Medulla oblongata (tissue), 1 donor: ENCODE measurements around the gene DCLK1.
A peak's percentile ranks its signal among the peaks of the same experiment; 100 is the strongest.

Experiments used
- DNase-seq: peaks from one replicate; pipeline ENCODE4 v3.0.0-alpha.2; 2015; ENCODE audit errors: extremely low spot score

DCLK1 gene

DNA sequence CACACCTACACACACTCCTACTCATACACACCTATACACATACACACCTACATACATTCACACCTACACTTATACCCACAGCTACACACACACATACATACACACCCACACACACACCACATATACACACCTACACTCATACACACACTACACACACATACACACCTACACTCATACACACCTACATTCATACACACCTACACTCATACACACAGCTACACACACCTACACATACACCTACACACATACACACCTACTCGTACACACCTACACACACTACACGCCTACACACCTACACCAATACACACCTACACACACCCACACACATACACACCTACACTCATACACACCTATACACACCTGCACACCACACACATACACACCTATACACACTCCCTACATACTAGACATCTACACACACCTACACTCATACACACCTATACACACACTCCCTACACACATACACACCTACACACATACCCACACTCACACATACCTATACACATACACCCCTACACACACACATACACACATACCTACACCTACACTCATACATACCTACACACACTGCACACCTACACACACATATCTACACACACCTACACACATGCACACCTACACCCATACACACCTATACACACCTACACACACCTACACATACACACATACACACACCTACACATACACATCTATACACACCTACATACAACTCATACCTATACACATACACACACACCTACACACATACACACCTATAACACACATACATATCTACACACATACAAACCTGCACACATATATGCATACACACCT is 369.5 kb downstream of the DCLK1 start:
- DNase-seq: no peak

DNA sequence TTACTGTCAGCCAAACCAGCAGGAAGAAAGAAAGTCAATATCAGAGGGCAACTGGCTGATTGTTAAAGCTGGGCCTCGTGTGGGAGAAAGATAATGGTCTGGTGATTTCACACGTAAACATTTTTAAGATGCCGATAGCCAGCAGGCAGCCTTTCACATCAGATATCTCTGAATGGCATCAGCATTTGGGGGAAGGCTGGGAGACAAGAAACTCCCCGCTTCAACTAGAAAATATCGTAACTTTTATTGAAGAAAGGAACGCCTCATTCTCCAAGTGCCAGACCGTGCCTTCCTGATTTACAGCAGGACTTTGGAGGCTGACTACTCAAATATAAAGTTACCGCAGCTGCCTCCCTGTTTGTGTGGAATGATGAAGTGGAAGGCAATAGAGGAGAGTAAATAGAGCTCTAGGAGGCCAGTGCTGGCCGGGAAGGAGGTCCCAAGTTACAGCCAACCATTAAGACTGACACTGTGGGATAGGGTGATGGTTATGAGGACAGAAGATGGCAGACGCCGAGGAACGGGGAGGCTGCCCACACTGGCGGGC is 370.4 kb downstream of the DCLK1 start:
- DNase-seq: no peak

DNA sequence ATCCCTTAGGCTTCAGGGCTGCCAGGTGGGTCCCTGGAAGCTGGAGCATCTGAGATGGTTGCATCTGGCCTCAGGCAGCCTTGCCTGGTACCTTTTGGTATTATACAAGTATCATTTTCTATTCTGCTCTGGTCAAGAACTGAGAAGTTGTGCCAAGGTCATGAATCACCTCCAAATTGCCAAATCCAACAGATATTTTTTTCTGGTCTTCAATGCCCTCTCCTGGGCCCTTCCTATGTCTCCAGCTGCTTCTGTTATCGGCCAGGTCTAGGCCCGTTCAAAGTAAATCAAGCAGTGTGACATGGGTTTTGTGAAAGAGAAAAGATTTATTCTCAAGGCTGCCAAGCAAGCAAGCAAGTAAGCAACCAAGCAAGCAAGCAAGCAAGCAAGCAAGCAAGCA is 383.6 kb downstream of the DCLK1 start:
- no peak for DNase-seq

DNA sequence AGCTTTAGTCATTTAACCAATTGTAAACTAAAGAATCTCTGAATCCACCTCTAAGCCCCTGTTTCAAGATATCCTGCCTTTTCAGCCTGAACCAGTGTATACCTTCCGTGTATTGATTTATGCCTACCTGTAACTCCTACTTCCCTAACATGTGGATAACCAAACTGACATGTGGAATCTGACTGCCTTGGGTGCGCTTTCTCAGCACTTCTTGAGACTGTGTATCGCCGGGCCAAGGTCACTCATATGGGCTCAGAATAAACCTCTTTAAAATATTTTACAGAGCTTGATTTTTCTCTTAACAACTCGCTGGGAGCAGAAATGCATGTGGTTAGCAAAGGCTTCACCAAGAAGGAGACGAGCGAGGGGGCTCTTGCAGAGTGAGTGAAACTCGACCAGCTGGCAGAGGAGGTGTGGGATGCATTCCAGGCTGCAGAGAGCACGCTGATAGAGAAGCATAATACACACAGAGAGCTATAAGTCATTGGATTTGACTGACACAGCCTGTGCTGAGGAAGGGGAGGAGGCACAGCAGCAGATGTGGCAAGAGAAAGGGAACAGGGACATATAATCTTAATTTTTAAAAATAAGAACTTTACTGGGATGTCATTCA is 386.5 kb downstream of the DCLK1 start:
- DNase-seq: no peak

DNA sequence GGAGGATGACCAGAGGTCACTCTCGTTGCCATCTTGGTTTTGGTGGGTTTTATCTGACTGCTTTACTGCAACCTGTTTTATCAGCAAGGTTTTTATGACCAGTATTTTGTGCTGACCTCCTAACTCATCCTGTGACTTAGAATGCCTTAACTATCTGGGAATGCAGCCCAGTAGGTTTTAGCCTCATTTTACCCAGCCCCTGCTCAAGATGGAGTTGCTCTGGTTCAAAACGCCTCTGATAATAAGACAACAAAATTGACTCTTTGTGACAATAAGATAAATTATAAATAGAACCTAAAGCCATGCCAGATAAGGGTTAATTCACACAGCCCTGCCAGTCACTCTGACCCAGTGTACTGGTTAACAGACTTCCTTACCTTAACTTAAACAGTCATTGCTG is 387.0 kb downstream of the DCLK1 start:
- no peak for DNase-seq

DNA sequence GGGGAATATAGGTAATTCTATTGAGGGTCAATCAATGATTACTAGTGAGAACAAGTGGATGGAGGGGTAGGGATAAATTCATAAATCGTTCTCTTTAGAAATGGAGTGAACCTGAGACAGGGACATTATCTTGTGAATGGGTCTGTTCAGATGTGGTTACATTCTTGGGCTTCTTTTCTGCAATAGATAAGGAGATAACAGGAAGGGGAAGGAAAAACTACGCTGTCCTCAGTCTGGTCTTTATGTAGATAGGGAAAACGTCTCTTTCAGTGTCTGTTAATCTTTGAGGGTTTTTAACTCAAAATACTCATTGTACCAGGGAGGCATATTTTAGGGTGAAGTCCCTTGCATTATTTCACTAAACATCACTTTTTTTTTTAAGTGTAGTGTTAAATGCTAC is 388.0 kb downstream of the DCLK1 start:
- no peak for DNase-seq

DNA sequence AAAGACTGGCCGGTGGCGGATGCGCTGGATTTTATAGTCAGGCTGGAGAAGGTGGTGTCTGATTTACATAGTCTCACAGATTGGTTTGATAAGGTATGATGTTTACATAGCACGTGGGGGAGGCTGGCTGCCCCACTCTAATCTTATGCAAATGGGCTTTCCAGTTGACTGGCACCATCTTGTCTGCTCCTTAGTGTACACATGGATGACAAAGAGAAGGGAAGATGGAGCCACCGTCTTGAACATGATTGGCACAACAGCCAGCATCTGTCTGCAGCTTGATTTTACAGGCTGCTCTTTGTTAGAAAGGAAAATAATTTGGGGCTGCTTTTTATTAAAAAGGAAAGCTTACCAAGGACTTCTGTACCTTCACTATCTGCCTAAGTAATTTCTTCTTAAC is 389.5 kb downstream of the DCLK1 start:
- DNase-seq: no peak

DNA sequence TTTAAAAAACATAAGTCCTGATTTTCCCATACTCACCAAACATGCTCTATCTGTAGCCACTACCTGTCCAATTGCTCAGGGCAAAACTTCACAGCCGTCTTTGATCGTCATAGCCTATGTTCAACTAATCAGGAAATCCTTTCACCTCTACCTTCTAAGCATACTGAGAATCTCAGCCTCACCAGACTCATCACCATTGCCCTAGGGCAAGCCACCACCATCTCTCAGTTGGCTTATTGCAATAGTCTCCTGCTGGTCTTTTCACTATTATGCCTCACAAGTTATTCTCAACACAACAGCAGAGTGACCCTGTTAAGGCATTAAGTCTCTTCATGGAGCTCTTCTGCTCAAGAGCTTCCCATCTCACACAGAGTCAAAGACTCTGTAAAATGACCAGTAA is 394.3 kb downstream of the DCLK1 start:
- DNase-seq: no peak

DNA sequence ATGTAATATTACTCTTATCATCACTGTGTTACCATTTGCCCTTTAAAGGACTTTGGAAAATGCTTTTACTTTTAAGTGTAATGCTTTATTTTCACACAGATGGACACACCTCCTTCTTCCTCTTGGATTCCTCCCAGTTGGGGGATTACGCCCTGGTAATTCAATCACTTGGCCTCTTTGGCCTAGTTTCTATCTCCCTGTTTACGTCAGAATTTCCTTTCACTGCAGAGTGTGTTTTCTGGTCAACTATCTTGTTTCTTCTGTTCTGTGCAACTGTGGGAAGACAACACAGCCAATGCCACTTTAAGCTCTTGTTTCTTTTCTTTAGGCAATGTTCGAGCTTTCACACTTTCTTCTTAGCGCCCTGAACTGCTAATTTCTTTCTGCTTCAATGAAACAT is 397.4 kb downstream of the DCLK1 start:
- DNase-seq: no peak

DNA sequence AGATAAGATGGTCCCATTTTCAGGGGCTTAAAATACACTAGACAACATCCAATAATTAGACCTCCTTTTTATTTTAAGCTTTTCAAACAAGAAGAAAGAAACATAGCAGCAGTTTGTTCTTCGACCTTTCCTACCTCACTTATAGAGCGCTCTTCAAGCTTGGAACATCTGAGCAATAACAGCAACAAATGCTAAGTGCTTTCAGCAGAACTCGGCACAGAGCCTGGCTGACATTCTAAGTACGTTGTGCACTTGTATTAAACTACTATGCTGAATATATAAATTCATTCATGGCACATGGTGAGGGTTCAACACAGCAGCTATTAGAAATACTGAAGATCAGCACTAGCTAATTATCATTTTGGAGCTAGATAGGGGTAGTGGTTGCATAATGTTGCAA is 398.6 kb downstream of the DCLK1 start:
- DNase-seq: no peak

DNA sequence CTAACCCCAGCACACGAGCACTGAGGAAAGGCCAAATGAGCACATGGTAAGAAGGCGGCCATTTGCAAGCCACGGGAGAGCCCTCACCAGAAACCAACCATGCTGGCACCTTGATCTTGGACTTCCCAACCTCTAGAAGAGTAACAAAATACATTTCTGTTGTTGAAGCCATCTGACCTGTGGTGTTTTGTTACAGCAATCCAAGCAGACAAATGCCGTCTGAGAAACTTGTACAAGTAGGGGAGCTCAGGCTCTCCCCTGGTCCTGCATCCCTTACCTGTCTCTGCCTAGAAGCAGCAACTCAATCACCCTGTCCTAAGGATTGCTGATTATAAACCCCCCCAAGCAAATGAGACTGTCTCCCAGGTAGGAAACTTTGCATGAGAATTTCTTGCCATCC is 399.7 kb downstream of the DCLK1 start:
- no peak for DNase-seq

DNA sequence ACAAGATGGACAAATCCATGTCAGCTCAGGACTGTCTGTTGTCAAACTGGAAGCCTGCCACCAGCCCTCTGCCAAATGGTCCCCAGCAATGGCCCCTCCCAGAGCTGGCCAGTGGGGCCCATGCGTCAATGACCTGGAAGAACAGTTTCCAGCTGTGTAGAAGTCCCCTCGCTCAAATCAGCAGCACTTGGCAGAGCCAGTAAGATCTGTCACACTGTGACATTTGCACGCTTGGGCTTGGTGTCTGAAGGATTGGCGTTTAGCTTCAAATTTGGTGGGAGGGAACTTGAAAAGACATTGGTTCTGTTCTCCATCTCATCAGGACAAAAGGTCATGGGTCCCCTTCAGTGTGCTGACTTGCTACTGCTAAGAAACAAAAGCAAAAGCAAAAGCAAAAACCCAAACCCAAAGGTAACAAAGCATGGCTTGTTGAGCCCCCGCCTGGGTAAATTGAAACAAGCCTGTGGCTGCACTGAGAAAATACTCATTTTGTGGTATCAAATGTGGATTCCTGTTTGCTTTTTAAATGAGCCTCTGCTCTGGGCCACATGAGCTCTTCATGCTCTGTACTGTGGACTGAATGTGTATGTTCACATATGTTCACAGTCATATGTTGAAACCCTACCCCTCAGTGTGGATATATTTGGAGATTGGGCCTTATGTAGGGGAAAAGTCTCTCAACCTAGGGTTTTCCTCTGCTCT is 401.1 kb downstream of the DCLK1 start:
- no peak for DNase-seq

DNA sequence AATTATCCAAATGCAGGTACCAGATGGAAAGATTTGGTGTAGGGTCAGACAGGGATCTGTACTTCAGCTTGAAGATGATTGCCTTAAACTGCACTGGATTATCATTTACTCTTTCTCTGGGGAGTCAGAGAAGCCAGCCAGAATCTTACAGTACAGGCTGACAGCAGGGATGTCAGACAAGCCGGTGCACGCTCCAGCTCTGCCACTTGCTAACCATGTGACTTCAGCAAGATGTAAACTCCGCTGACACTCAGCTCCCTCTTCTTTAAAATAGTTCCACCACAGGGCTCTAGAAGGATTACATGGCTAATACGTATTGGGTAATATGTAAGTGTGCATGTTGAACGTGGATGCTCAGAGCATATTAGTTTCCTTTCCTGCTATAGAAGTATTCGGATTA is 403.3 kb downstream of the DCLK1 start:
- no peak for DNase-seq

DNA sequence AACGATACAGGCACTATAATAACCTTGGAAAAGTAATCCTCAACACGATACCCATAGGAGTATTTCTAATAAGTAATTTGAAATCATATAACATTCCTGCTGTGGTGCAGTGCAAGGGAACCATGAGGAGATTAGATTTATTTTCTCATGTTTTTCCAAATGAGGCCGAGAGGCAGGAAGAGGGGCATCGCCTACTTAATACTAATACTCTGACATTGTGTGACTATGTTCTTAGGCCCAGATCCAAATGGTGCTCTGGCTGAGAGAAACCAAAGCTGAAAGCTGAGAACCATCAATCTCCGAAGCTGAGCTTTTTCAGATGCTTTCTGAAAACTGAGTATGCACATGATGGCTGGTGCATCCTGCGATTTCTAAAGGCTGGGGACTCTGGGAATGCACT is 406.7 kb downstream of the DCLK1 start:
- DNase-seq: no peak

DNA sequence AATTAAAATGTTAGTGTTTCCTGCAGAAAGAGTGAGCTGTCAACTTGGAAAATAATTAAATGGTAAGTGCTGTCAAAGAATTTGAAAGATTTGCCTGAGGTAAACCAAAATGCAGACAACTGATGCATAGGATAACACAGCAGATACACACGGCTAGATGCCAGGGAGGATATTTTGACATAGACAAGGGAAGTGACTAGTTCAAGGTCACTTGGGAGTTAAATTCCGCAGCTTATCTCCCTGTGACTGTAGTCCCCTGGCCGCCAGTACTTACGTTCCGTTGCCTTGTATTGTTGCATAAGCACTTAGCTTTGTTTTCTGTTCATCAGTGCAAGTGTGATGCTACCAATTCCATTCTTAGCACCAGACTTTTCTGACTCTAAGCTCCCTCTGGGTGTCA is 407.4 kb downstream of the DCLK1 start:
- no peak for DNase-seq

DNA sequence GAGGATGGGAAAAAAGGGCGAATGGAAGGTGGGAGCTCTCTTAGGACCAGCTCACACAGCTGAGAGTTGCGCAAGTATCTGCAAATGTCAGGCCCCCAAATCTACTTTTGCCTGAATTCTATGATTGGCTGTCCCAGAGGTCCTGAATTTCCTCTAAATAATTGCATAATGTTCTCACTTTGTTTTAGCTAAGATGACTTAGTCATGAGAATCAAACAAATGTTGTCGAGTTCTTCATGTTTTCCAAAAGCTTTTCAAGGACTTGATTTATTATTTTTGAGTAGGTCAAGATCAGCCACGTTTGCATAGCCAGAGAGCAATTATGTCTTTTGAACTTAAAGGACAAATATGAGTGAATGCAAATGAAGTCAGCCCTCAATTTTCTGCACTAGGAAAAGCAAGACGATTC is 408.1 kb downstream of the DCLK1 start:
- DNase-seq: no peak

DNA sequence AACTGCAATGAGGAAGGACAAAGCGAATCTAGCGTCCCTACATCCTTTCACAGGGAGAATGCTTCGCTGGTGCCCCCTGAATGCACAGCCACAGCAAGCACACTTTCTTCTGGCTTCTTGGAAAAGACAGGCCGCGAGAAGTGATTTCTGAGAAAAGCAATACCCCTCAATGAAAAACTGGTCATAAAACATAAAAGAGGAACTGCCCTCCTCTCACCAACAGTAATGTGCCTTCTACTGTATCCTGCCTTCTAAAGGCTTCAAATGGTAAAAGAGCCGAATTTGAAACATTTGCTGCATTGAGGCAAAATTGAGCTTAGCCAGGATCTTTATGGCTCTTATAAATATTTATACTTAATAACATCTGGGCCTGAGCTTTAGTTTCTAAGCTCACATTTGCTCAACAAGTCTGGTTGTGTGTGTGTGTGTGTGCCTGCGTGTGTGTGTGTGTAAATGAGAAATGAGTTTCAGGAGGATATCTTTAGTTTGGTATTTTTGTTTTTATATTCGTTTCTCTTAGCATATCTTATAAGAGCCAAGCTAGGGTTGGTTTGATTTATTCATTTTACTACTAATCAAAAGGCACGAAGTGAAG is 408.6 kb downstream of the DCLK1 start:
- no peak for DNase-seq

DNA sequence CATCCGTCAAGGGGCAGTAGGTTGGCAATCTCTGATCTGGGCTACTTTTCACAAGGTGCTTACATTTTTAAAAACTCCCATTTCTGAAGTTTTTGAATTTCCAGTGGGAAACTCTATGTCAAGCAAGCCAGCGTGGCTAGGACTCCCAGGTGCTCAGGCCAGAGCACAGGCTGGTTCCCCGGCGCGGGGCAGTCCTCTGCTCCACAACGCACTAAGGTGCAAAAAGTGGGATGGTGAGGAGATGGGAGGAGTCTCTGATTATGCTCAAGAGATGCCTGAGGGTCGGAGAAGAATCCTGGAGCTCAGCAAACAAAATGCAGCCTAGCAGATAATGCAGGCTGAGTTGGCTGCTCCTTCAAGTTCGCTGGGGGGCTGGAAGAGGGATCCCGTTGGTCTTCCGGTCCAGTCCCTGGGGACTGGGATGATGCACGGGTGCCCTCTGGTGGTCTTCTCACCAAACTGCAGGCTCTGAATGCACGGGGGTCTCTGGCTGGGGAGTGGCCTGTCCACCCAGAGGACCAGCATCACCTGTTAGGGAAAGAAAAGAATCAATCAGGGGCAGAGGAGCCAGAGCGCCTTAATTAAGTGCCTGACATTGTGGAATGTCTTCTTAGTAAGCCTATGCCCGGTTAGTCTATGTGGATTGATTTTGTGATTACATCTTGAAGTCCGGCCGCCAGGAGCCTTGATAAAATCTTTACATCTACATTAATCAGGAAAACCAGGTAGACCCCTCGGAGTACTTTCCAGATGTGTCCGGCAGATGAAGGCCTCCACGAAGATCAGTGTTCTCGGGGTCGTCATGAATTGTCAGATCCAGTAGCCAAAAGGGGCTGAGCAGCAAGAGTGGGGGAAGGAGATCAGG is 410.3 kb downstream of the DCLK1 start:
- peak; percentile 67 for DNase-seq

DNA sequence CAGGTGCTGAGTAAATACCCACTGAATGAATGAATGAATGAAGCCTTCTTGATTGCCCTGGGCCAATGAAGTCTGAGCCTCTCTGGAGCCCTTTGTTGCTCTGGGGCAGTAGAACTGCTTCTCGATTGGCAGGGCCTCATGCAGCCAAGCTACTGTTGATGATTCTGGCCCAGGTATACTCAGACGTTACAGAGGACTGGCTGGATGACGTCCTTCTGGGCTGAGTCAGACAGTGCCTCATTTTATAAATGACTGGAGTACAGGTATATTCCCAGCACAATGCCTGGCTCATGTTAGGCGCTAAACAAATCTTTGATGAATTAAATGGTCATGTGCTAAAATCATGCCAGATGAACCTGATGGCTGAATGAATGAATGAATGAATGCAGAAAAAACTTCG is 410.9 kb downstream of the DCLK1 start:
- no peak for DNase-seq
